HL-60 (cell line): Measurements from ENCODE around the gene CNTN5.

Experiments
- DNase-seq, 2 experiments: peaks; one replicate each; pipeline ENCODE4 v3.0.0-alpha.2; 2010 to 2020; ENCODE audit warnings: low read depth in 1 of 2, low spot score in 1 of 2
- H3K27ac ChIP-seq: fragments of 250-450 bp; sonication (Bioruptor Pico); replicated peaks from 2 replicates; pipeline ENCODE4 v1.5.1; 2020; ENCODE audit warnings: mild to moderate bottlenecking, moderate library complexity
- H3K27me3 ChIP-seq: fragments of 250-450 bp; sonication (Bioruptor Pico); 2 replicates; pipeline ENCODE4 v1.5.1; 2021; ENCODE audit warnings: mild to moderate bottlenecking, moderate library complexity; ENCODE audit not compliant: insufficient read depth, poor library complexity, severe bottlenecking
- H3K4me3 ChIP-seq: replicated peaks from 2 replicates; pipeline ENCODE4 v1.5.1; 2011; ENCODE audit warnings: mild to moderate bottlenecking, control low read depth, low read length; ENCODE audit not compliant: insufficient read depth
- GABPA ChIP-seq: IDR thresholded peaks from 2 replicates; pipeline ENCODE4 v1.6.1; 2012; ENCODE audit warnings: low read depth
- POLR2AphosphoS5 ChIP-seq: IDR thresholded peaks from 2 replicates; pipeline ENCODE4 v1.6.1; 2012; ENCODE audit warnings: low read depth
- SPI1 ChIP-seq: IDR thresholded peaks from 2 replicates; pipeline ENCODE4 v1.6.1; 2012; ENCODE audit warnings: low read depth, mild to moderate bottlenecking, borderline replicate concordance
- TF ChIP-seq, protein P1 (sequence below): IDR thresholded peaks from one replicate; pipeline ENCODE4 v1.5.1; 2011; ENCODE audit warnings: low read length, control low read depth, inconsistent platforms; ENCODE audit not compliant: insufficient read depth
- TF ChIP-seq, protein P2 (sequence below): IDR thresholded peaks from 2 replicates; pipeline ENCODE4 v1.6.1; 2012; ENCODE audit warnings: low read depth; ENCODE audit not compliant: insufficient replicate concordance

The CNTN5 gene

DNA sequence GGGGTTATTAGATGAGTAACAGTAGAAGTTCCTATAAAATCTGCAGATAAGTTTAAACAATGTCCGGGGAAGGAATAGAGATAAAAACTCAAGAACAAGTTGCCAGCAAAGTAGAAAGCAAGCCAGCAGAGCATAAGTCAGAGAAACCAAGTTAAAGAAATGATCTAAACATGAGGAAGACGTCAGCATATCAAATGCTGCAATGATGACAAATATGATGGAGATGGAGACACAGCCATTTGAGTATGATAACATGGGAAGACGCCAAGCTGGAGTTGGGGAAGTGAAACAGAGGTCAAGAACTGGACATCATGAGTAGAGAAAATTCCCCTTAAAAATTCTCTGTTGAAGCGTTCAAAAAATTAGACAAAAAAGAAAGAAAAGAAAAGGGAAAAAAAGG lies 571.5 kb downstream of the CNTN5 start:
- no peak for DNase-seq
- no peak overlapping the region for H3K27ac ChIP-seq
- TF ChIP-seq, protein P1, sequence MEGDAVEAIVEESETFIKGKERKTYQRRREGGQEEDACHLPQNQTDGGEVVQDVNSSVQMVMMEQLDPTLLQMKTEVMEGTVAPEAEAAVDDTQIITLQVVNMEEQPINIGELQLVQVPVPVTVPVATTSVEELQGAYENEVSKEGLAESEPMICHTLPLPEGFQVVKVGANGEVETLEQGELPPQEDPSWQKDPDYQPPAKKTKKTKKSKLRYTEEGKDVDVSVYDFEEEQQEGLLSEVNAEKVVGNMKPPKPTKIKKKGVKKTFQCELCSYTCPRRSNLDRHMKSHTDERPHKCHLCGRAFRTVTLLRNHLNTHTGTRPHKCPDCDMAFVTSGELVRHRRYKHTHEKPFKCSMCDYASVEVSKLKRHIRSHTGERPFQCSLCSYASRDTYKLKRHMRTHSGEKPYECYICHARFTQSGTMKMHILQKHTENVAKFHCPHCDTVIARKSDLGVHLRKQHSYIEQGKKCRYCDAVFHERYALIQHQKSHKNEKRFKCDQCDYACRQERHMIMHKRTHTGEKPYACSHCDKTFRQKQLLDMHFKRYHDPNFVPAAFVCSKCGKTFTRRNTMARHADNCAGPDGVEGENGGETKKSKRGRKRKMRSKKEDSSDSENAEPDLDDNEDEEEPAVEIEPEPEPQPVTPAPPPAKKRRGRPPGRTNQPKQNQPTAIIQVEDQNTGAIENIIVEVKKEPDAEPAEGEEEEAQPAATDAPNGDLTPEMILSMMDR, result no peak
- TF ChIP-seq, protein P2, sequence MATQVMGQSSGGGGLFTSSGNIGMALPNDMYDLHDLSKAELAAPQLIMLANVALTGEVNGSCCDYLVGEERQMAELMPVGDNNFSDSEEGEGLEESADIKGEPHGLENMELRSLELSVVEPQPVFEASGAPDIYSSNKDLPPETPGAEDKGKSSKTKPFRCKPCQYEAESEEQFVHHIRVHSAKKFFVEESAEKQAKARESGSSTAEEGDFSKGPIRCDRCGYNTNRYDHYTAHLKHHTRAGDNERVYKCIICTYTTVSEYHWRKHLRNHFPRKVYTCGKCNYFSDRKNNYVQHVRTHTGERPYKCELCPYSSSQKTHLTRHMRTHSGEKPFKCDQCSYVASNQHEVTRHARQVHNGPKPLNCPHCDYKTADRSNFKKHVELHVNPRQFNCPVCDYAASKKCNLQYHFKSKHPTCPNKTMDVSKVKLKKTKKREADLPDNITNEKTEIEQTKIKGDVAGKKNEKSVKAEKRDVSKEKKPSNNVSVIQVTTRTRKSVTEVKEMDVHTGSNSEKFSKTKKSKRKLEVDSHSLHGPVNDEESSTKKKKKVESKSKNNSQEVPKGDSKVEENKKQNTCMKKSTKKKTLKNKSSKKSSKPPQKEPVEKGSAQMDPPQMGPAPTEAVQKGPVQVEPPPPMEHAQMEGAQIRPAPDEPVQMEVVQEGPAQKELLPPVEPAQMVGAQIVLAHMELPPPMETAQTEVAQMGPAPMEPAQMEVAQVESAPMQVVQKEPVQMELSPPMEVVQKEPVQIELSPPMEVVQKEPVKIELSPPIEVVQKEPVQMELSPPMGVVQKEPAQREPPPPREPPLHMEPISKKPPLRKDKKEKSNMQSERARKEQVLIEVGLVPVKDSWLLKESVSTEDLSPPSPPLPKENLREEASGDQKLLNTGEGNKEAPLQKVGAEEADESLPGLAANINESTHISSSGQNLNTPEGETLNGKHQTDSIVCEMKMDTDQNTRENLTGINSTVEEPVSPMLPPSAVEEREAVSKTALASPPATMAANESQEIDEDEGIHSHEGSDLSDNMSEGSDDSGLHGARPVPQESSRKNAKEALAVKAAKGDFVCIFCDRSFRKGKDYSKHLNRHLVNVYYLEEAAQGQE, result no peak
- H3K4me3 ChIP-seq, result no peak overlapping the region
- H3K27me3 ChIP-seq, result no peaks in the 10 kb centered on the region

DNA sequence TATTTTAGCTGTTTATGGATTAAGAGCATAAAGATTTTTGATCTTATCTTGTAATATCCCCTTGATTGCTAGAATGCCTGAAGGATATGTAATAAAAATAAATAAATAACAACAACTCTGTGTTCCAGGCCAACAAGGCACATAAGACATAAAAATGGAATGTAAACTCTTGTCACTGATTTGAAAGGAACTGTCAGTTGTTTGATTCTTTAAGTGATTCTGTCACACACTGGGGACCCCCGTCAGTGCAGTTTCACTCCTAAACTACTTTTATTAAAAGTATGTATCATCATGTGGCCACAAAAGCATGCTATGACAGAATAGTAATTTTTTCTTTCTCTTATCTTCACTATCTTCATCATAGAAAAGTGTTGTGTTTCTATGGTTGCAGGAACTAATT lies 572.4 kb downstream of the CNTN5 start:
- Histone ChIP-seq H3K27ac (no peak overlapping the region), H3K4me3 (no peak overlapping the region), H3K27me3 (no peaks in the 10 kb centered on the region)
- no peak for DNase-seq
- TF ChIP-seq, protein P2, result no peak
- TF ChIP-seq SPI1, result no peak
- TF ChIP-seq, protein P1, result no peak
- no peak for TF ChIP-seq GABPA
- TF ChIP-seq POLR2AphosphoS5, result no peak

DNA sequence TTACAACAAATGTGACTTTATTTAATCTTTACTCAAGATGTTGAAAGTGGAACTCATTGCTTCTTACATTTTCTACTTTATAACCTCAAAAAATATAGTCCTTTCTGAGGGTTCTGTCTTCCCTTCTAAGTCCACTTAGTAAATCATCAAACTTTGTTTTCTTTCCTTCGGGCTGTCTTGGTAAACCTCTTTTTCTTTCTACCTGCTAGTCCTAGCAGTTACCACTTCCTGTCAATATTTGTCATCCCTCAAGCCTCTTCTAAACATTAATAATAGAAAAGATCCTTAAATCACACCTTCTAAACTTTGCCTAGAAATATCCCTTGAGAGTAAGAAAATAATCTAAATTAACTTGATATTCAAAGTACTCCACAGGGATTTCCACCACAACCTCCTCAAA lies 580.4 kb downstream of the CNTN5 start:
- no peaks in the 10 kb centered on the region for H3K27me3 ChIP-seq
- no peak overlapping the region for H3K4me3 ChIP-seq
- TF ChIP-seq POLR2AphosphoS5 (no peak), GABPA (no peak), SPI1 (no peak)
- TF ChIP-seq, protein P1, result no peak
- TF ChIP-seq, protein P2, result no peak
- H3K27ac ChIP-seq, result no peak overlapping the region
- DNase-seq, result no peak
